Effector memory CD8-positive, alpha-beta T cell (primary cell): Measurements from ENCODE around the gene NFE2.

ENCODE experiments used
- ATAC-seq: fragments of 150-1000 bp; cut with Tn5 transposase; replicated peaks from 2 replicates; pipeline ENCODE4 v1.10.0; 2021; ENCODE audit warnings: mild to moderate bottlenecking, moderate library complexity
- DNase-seq, 3 experiments: peaks; one replicate each; pipeline ENCODE4 v3.0.0; 2021
- H3K27ac Mint-ChIP-seq, 2 donors: one replicate each; pipeline ENCODE4 v1.8.0; 2022; ENCODE audit warnings: mild to moderate bottlenecking in 2 of 2, mixed read lengths in 2 of 2, moderate library complexity in 2 of 2
- H3K27me3 Mint-ChIP-seq, 2 donors: one replicate each; pipeline ENCODE4 v1.8.0; 2022; ENCODE audit warnings: mixed read lengths in 2 of 2
- H3K36me3 Mint-ChIP-seq: one replicate; pipeline ENCODE4 v1.8.0; 2022; ENCODE audit warnings: mild to moderate bottlenecking, moderate library complexity, mixed read lengths; ENCODE audit not compliant: insufficient read depth
- H3K4me1 Mint-ChIP-seq, 2 donors: one replicate each; pipeline ENCODE4 v1.8.0; 2022; ENCODE audit warnings: low read depth in 2 of 2, mixed read lengths in 2 of 2
- H3K4me3 Mint-ChIP-seq, 2 donors: one replicate each; pipeline ENCODE4 v1.8.0; 2022; ENCODE audit warnings: mild to moderate bottlenecking in 2 of 2, mixed read lengths in 2 of 2, moderate library complexity in 2 of 2
- H3K9me3 Mint-ChIP-seq, 2 donors: one replicate each; pipeline ENCODE4 v1.8.0; 2022; ENCODE audit warnings: mixed read lengths in 2 of 2

Gene NFE2

GRCh38 chr12:54299515-54300224 lies 1.1 kb downstream of the NFE2 start:
- Mint-ChIP-seq H3K27me3 (peaks cover 37 to 47% of the 10 kb centered on the region in 2 donors), H3K4me1 (peaks cover 19 to 29% of the 10 kb centered on the region in 2 donors), H3K36me3 (no peaks in the 10 kb centered on the region), H3K4me3 (no peak overlapping the region), H3K9me3 (no peaks in the 10 kb centered on the region), H3K27ac (no peak overlapping the region)
- ATAC-seq: no peak
- no peak for DNase-seq

DNA sequence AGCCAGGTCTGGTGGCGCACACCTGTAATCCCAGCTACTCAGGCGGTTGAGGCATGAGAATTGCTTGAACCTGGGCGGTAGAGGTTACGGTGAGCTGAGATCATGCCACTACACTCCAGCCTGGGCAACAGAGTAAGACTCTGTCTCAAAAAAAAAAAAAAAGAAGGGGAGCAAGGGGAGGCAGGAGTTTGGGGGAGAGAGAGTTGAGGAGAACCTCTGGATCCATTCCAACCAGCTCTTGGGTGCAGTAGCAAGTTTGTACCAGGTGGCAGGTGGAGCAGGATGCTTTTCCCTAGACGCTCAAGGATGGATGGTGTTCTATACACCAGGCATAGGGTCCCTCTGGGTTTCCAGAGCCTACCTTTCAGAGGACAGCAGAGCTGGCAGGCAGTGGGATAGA lies 1.9 kb downstream of the NFE2 start:
- ATAC-seq: no peak
- H3K27ac Mint-ChIP-seq: no peak overlapping the region
- H3K4me1 Mint-ChIP-seq: peaks cover 12 to 21% of the 10 kb centered on the region in 2 donors
- H3K36me3 Mint-ChIP-seq: no peaks in the 10 kb centered on the region
- no peaks in the 10 kb centered on the region for H3K9me3 Mint-ChIP-seq
- H3K27me3 Mint-ChIP-seq: peaks cover 37 to 47% of the 10 kb centered on the region in 2 donors
- H3K4me3 Mint-ChIP-seq: no peak overlapping the region
- DNase-seq: no peak

- Mint-ChIP-seq H3K4me3 (peak overlapping the region in 1 of 2 donors; percentile 30), H3K27ac (no peak overlapping the region), H3K27me3 (peaks cover 27 to 35% of the 10 kb centered on the region in 2 donors), H3K9me3 (no peaks in the 10 kb centered on the region), H3K36me3 (no peaks in the 10 kb centered on the region), H3K4me1 (peaks cover 4 to 17% of the 10 kb centered on the region in 2 donors)
- no peak for DNase-seq
- no peak for ATAC-seq
Measured at GRCh38 chr12:54296393-54297099, 4.3 kb downstream of the NFE2 start.

- no peaks in the 10 kb centered on the region for H3K9me3 Mint-ChIP-seq
- no peak overlapping the region for H3K4me3 Mint-ChIP-seq
- H3K27ac Mint-ChIP-seq: peak overlapping the region in 1 of 2 donors; percentile 55
- no peak for ATAC-seq
- no peak for DNase-seq
- H3K36me3 Mint-ChIP-seq: peaks cover 4% of the 10 kb centered on the region
- peaks cover 16 to 20% of the 10 kb centered on the region in 2 donors for H3K27me3 Mint-ChIP-seq
- H3K4me1 Mint-ChIP-seq: peaks cover 4 to 7% of the 10 kb centered on the region in 2 donors
Measured at GRCh38 chr12:54294953-54295566, 5.8 kb downstream of the NFE2 start.

DNA sequence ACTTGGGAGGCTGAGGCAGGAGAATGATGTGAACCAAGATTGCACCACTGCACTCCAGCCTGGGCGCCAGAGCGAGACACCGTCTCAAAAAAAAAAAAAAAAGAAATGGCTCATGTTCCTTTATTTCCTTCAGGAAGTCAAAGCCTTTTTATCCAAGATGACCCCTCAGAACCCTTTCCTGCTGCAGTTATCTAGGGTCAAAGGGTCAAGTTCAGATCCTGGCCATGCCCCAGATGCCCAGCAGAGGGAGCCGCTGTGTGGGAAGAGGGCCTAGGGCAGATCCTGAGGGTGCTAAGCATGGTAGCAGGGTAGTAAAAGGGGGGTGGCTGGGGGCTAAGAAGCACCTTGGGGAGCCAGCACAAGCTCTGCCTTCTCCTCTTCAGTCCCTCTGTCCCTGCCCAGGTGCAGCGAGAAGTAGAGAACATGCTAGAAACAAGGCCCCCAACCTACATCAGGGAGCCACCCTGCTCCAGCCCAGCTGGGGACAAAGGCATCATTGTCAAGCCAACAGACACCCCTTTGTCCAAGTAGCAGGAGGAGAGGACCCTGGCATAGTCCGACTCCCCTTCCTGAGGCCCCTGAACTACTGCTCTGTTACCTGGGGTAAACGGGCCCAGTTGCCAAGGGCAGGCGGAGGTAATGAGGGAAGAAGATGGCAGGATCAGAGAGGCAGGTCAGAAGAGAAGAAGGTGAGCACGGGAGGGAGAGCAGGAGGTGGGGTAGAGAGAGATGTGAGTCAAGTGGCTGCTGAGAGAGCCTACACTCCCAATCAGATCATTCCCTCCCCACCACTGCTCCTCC lies 6.5 kb downstream of the NFE2 start:
- Mint-ChIP-seq H3K4me3 (no peak overlapping the region), H3K27ac (no peak overlapping the region), H3K27me3 (peaks cover 9 to 13% of the 10 kb centered on the region in 2 donors), H3K4me1 (peaks cover 0 to 7% of the 10 kb centered on the region in 2 donors), H3K36me3 (peaks cover 10% of the 10 kb centered on the region), H3K9me3 (no peaks in the 10 kb centered on the region)
- ATAC-seq: peak; percentile 82
- DNase-seq: peak; percentile 49 to 51 (median 50)

- no peak for DNase-seq
- no peak for ATAC-seq
Measured at GRCh38 chr12:54292931-54293241, 7.9 kb downstream of the NFE2 start.

GRCh38 chr12:54292083-54292930 lies 8.5 kb downstream of the NFE2 start:
- ATAC-seq (no peak), DNase-seq (no peak)
- H3K9me3 Mint-ChIP-seq: no peaks in the 10 kb centered on the region
- peaks cover 11% of the 10 kb centered on the region for H3K36me3 Mint-ChIP-seq
- H3K4me3 Mint-ChIP-seq: no peak overlapping the region
- H3K27ac Mint-ChIP-seq: no peak overlapping the region
- H3K4me1 Mint-ChIP-seq: peaks cover 1 to 4% of the 10 kb centered on the region in 2 donors
- no peaks in the 10 kb centered on the region for H3K27me3 Mint-ChIP-seq

More at GRCh38 chr12:54292931-54293241, 7.9 kb downstream of the NFE2 start:
- H3K27ac Mint-ChIP-seq: no peak overlapping the region
- H3K9me3 Mint-ChIP-seq: no peaks in the 10 kb centered on the region
- no peak overlapping the region for H3K4me3 Mint-ChIP-seq
- H3K4me1 Mint-ChIP-seq: peaks cover 0 to 5% of the 10 kb centered on the region in 2 donors
- peaks cover 11% of the 10 kb centered on the region for H3K36me3 Mint-ChIP-seq
- peaks cover 3 to 4% of the 10 kb centered on the region in 2 donors for H3K27me3 Mint-ChIP-seq

DNA sequence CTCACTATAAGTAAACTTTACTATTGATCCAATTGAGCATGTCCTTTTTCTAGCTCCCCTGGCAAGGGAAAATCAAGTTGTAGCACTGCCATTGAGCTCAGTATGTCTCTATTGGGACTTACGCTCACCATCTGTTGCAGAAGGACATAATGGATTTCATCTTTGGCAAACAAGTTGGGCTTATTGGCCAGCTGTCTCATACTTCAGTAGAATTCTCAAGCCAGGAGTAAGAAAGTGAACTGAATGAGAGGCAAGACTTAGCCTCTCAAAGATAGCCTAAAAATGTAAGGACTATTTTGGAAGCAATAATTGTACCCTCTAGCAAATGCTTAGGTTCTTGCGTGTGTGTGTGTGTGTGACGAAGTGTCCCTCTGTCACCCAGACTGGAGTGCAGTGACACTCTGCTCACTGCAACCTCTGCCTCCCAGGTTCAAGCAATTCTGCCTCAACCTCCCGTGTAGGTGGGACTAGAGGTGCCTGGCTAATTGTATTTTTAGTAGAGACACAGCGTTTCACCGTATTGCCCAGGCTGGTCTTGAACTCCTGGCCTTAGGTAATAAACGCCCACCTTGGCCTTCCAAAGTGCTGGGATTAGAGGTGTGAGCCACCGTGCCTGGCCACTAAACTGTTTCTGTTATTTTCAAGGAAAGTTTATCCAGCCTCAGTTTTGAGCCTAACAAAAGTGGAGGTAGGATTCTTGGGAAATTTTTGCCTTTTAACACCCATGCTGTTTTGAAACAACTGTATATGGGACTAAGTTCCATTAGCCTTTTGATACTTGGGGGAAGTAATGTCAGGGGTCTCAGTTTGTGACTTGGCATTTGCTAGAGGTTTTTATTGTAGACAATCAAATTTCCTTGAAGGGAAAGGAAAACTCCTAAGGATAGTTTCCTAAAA lies 13.3 kb downstream of the NFE2 start:
- H3K4me3 Mint-ChIP-seq: no peak overlapping the region
- no peak for ATAC-seq
- no peaks in the 10 kb centered on the region for H3K27me3 Mint-ChIP-seq
- H3K9me3 Mint-ChIP-seq: no peaks in the 10 kb centered on the region
- H3K36me3 Mint-ChIP-seq: peaks cover 11% of the 10 kb centered on the region
- DNase-seq: no peak
- peak overlapping the region; percentile 75 to 80 for H3K27ac Mint-ChIP-seq
- peaks cover 23 to 25% of the 10 kb centered on the region in 2 donors for H3K4me1 Mint-ChIP-seq

DNA sequence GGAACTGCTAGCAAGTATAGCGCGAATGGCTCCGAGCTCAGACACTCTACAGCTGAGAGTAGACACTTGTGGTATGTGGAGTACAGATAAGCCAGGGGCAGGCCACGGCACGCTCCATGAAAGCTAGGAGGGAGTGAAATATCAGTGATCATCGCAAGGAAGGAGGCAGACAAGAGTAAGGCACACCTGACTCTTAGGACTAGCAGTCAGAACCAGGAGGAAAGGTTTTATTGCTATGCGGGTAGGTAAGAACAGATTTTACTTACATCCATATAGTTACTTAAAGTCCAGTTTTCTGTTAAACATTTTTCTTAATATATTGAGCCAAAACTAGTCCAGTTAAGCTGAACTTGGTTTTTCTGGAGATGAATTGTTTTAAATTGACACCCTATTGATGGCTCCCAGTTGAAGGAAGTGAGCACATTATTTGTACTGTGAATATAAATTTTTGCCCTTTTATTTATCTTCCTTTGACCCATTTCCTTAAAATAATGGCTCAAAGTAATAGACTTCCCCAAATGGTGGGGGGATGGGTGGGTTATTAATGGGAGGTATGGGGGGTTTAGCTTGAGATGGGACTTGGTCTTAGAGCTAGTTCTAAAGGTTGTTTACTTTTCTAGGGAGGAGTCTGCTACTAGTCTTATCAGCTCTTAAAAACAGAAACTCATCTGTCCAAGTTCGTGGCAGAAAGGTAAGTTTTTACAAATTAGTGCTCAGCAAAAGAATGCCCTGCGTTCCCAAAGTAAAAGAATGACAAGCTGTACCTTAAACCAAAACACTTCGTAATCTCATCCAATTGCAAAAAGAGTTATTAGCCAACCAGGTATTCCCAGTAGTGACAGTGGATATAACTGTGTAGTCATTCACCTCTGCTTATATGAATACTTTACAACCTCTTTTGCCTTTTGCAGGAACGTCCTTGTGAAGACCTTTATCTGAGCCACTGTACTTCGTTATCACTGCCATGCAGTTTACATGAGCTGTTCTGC lies 14.5 kb downstream of the NFE2 start:
- H3K27me3 Mint-ChIP-seq: no peaks in the 10 kb centered on the region
- H3K4me3 Mint-ChIP-seq: peak overlapping the region; percentile 14 to 58
- no peaks in the 10 kb centered on the region for H3K9me3 Mint-ChIP-seq
- peaks cover 11% of the 10 kb centered on the region for H3K36me3 Mint-ChIP-seq
- peak overlapping the region; percentile 4 to 80 for H3K27ac Mint-ChIP-seq
- peaks cover 23 to 29% of the 10 kb centered on the region in 2 donors for H3K4me1 Mint-ChIP-seq
- no peak for DNase-seq
- ATAC-seq: no peak

GRCh38 chr12:54285150-54286041 lies 15.4 kb downstream of the NFE2 start:
- Mint-ChIP-seq H3K4me3 (peak overlapping the region; percentile 14 to 58), H3K27ac (peak overlapping the region in 1 of 2 donors; percentile 4), H3K9me3 (no peaks in the 10 kb centered on the region), H3K27me3 (no peaks in the 10 kb centered on the region), H3K4me1 (peaks cover 23 to 29% of the 10 kb centered on the region in 2 donors), H3K36me3 (peaks cover 8% of the 10 kb centered on the region)
- ATAC-seq: no peak
- no peak for DNase-seq
